Loucy (cell line): Measurements from ENCODE around the gene TMEM115.

Source experiments
- CTCF ChIP-seq: fragments of 200-600 bp; sonication (generic); conservative IDR thresholded peaks from 2 replicates; pipeline ENCODE4 v1.5.1; 2014; ENCODE audit warnings: mild to moderate bottlenecking, antibody characterized with exemption, low read length
- EZH2phosphoT487 ChIP-seq: fragments of 200-600 bp; IDR thresholded peaks from 2 replicates; pipeline ENCODE4 v1.6.1; 2018; ENCODE audit warnings: antibody characterized with exemption, mild to moderate bottlenecking, moderate library complexity, borderline replicate concordance

GRCh38 chr3:50370594-50370993 is 11.3 kb upstream of the TMEM115 start:
- peak; percentile 59 for TF ChIP-seq CTCF
- no peak for TF ChIP-seq EZH2phosphoT487
